Activated CD4-positive, alpha-beta T cell treated with anti-CD3 and anti-CD28 coated beads, Interleukin-2, amount 10 ng/mL, durations not matched to agents 7 days and 5 days (primary cell): ENCODE data around the gene SF1. TPM values are rescaled to one million over a fixed set of nuclear protein-coding genes. Genes with fewer than 3 reads are reported as not detected.

ENCODE experiments used
- CTCF ChIA-PET: fragments of 350-600 bp; sonication (Branson Sonifier 250); formaldehyde crosslinking; loops from one replicate; lab custom pipeline; 2021; ENCODE audit warnings: antibody characterized with exemption; lab: Charles Lee
- POLR2A ChIA-PET: fragments of 350-600 bp; sonication (Branson Sonifier 250); formaldehyde crosslinking; loops from one replicate; lab custom pipeline; 2021; ENCODE audit warnings: antibody characterized with exemption; lab: Charles Lee
- DNase-seq: peaks from one replicate; pipeline ENCODE4 v3.0.0-alpha.2; 2020
- H3K27ac Mint-ChIP-seq: one replicate; pipeline ENCODE4 v1.8.0; 2021; ENCODE audit warnings: mild to moderate bottlenecking, moderate library complexity, mixed read lengths
- H3K27me3 Mint-ChIP-seq: one replicate; pipeline ENCODE4 v1.8.0; 2021; ENCODE audit warnings: mixed read lengths
- H3K36me3 Mint-ChIP-seq: one replicate; pipeline ENCODE4 v1.8.0; 2021; ENCODE audit warnings: low read depth, mixed read lengths
- H3K4me1 Mint-ChIP-seq: one replicate; pipeline ENCODE4 v1.8.0; 2021; ENCODE audit warnings: mixed read lengths
- H3K4me3 Mint-ChIP-seq: one replicate; pipeline ENCODE4 v1.8.0; 2021; ENCODE audit warnings: mild to moderate bottlenecking, moderate library complexity, mixed read lengths
- H3K9me3 Mint-ChIP-seq: one replicate; pipeline ENCODE4 v1.8.0; 2021; ENCODE audit warnings: mixed read lengths
- total RNA-seq, 2 experiments: library from RNA; stranded (reverse); gene quantifications; one replicate each; pipeline ENCODE4 v1.2.3, GENCODE V29; 2021

Gene SF1
- total RNA-seq, 2 experiments from 2014 or later = 435 to 456 TPM

- Mint-ChIP-seq H3K4me1 (peaks cover 45% of the 10 kb centered on the region), H3K36me3 (peaks cover 27% of the 10 kb centered on the region), H3K27ac (peak overlapping the region; percentile 98), H3K9me3 (no peaks in the 10 kb centered on the region), H3K27me3 (no peaks in the 10 kb centered on the region), H3K4me3 (peak overlapping the region; percentile 94)
- peak; percentile 94 for DNase-seq
- CTCF ChIA-PET = interaction anchor here (0.6 to 3.8 kb wide), 9 partner anchors 16 to 1954 kb away, joined by 3 to 25 read pairs (median 4); no protein-coding TSS in a partner anchor
- POLR2A ChIA-PET = interaction anchor here (0.6 to 1.1 kb wide), 4 partner anchors 18 to 35 kb away, joined by 3 to 6 read pairs (median 3); no protein-coding TSS in a partner anchor
Measured at GRCh38 chr11:64745189-64745520, 33.2 kb downstream of the SF1 start.

DNA sequence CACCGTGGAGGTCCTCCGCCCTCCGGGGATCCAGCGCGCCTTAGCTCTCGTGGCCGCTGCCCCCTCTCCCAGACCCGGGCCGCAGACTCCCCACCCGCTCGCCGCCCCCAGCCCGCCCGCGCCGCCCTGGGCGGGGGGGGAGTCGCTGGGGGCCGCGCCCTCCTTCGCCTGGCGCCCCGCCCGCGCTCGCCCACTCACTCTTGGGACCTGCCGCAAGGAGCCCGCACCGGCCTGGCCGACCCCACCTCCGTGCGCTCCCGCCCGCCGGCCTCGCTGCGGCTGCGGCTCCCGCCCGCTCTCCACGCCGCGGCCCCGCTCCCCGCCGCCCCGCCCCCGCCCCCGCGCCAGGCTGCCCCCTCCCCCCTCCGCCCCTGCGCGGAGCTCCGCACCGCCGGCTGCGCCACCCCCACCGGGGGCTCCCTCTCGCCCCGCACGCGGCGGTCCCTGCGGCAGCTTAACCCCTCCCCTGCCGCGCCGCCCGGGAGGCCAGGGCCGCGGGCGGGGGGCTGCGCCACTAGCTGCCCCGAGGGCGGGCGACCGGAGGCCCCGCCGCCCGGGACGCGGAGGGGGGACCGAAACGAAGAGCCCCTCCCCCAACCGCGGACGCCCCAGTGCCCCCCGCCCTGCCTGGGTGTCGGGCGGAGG, 33.7 kb downstream of the SF1 start:
- H3K36me3 Mint-ChIP-seq = peaks cover 28% of the 10 kb centered on the region
- no peaks in the 10 kb centered on the region for H3K27me3 Mint-ChIP-seq
- peak; percentile 56 for DNase-seq
- peak overlapping the region; percentile 98 for H3K27ac Mint-ChIP-seq
- peak overlapping the region; percentile 94 for H3K4me3 Mint-ChIP-seq
- H3K9me3 Mint-ChIP-seq = no peaks in the 10 kb centered on the region
- ChIA-PET CTCF (interaction anchor here (0.5 to 3.8 kb wide), 18 partner anchors 10 to 1954 kb away, joined by 3 to 25 read pairs (median 4); partner anchors contain the start of gene PYGM), POLR2A (interaction anchor here (0.6 to 1.1 kb wide), 5 partner anchors 19 to 35 kb away, joined by 3 to 6 read pairs (median 3); partner anchors contain the start of gene SF1)
- peaks cover 45% of the 10 kb centered on the region for H3K4me1 Mint-ChIP-seq

- Mint-ChIP-seq H3K36me3 (peaks cover 36% of the 10 kb centered on the region), H3K9me3 (no peaks in the 10 kb centered on the region), H3K27ac (peak within 1 kb of the TSS; percentile 95), H3K27me3 (no peaks in the 10 kb centered on the region), H3K4me1 (peaks cover 45% of the 10 kb centered on the region), H3K4me3 (peak within 1 kb of the TSS; percentile 92)
- ChIA-PET POLR2A (interaction anchor here (0.8 to 1.1 kb wide), 3 partner anchors 33 to 36 kb away, joined by 3 to 6 read pairs (median 4); partner anchors contain the start of gene SF1), CTCF (interaction anchor here (0.5 to 3.8 kb wide), 27 partner anchors 8 to 809 kb away, joined by 3 to 25 read pairs (median 4); partner anchors contain the start of genes PYGM and SF1)
- peak; percentile 91 for DNase-seq
Measured at GRCh38 chr11:64743591-64744543, 34.5 kb downstream of the SF1 start, which contains the start of gene RASGRP2. TSS of gene RASGRP2 (minus strand) at chr11:64744142. CDS start at chr11:64742866, 1,276 bp downstream.

- H3K27me3 Mint-ChIP-seq = no peaks in the 10 kb centered on the region
- POLR2A ChIA-PET = no interaction called here
- no peaks in the 10 kb centered on the region for H3K9me3 Mint-ChIP-seq
- H3K27ac Mint-ChIP-seq = no peak overlapping the region
- CTCF ChIA-PET = interaction anchor here (0.6 to 3.8 kb wide), 13 partner anchors 9 to 401 kb away, joined by 3 to 25 read pairs (median 5); partner anchors contain the start of genes MAJIN and SF1
- DNase-seq = peak; percentile 69
- peaks cover 39% of the 10 kb centered on the region for H3K4me1 Mint-ChIP-seq
- H3K36me3 Mint-ChIP-seq = peaks cover 34% of the 10 kb centered on the region
- H3K4me3 Mint-ChIP-seq = peak overlapping the region; percentile 92
Measured at GRCh38 chr11:64742889-64743590, 35.3 kb downstream of the SF1 start.

GRCh38 chr11:64742087-64742888, 36.1 kb downstream of the SF1 start:
- ChIA-PET POLR2A (no interaction called here), CTCF (interaction anchor here (0.9 to 3.8 kb wide), 11 partner anchors 8 to 230 kb away, joined by 3 to 25 read pairs (median 5); partner anchors contain the start of genes MAJIN and SF1)
- peak; percentile 36 for DNase-seq
- Mint-ChIP-seq H3K27me3 (no peaks in the 10 kb centered on the region), H3K36me3 (peaks cover 37% of the 10 kb centered on the region), H3K4me1 (peaks cover 33% of the 10 kb centered on the region), H3K27ac (peak overlapping the region; percentile 54), H3K4me3 (peak overlapping the region; percentile 71), H3K9me3 (no peaks in the 10 kb centered on the region)

DNA sequence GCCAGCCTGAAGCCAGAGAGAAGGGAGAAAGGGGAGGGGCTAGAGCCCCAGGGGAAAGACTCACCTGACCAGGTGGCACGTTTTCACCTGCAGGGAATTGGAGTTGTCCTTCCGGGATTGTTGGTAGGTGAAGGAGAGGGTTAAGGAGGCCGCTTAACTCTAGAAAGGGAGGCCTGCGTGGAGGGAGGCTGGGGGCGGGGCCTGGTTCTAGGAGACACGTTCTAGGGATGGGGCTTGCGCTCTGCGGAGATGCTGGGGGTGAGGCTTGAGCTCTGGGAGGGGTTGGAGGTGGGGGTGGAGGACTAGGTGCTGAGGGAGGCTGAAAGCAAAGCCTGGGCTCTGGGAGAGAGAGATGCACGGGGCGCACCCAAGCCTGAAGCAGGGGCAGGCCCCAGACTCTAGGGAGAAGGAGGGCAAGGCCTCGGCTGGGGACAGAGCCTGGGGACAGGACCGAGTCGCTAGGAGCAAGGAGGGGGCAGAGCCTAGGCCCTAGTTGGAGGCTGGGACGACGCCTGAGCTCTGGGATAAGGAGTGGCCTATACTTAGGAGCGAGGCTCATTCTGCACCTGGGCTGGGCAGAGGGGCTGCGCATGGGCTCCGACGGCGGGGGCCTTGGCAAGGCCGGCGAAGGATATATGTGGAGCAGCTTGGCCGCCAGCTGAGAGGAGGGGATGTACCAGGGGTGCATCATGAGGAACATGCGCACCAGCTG, 36.8 kb downstream of the SF1 start:
- Mint-ChIP-seq H3K4me3 (peak overlapping the region; percentile 71), H3K4me1 (peaks cover 29% of the 10 kb centered on the region), H3K27ac (peak overlapping the region; percentile 54), H3K9me3 (no peaks in the 10 kb centered on the region), H3K36me3 (peaks cover 42% of the 10 kb centered on the region), H3K27me3 (no peaks in the 10 kb centered on the region)
- CTCF ChIA-PET = interaction anchor here (0.7 to 3.8 kb wide), 7 partner anchors 13 to 231 kb away, joined by 3 to 25 read pairs (median 5); partner anchors contain the start of genes MAJIN and SF1
- POLR2A ChIA-PET = no interaction called here
- DNase-seq = no peak

GRCh38 chr11:64739871-64740270, 38.5 kb downstream of the SF1 start:
- CTCF ChIA-PET = interaction anchor here (0.5 to 1.2 kb wide), 4 partner anchors 18 to 527 kb away, joined by 3 read pairs; partner anchors contain the start of genes ARL2 and SF1
- peaks cover 30% of the 10 kb centered on the region for H3K4me1 Mint-ChIP-seq

DNA sequence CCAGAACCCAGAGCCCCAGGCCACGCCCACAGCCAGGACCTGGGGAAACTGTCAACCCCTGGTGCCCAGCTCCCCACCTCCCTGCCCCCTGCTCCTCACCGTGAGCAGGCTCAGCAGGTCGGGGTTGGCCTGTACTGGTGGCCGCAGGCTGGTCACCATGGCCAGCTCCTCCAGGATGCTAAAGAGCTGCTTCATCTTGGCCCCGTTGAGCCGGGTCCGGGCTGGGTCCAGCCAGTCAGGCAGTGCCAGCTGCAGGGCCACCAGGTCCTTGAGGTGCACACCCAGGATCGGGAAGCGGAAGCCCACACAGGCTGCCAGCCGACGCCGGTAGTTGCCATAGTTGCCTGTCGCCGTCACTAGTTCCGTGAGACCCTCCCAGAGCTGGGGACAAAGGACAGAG, 41.7 kb downstream of the SF1 start:
- no peak overlapping the region for H3K4me3 Mint-ChIP-seq
- ChIA-PET CTCF (interaction anchor here (0.6 to 1.5 kb wide), 3 partner anchors 10 to 76 kb away, joined by 3 read pairs; no protein-coding TSS in a partner anchor), POLR2A (interaction anchor here (0.7 kb wide), 1 partner anchor 299 kb away, joined by 3 read pairs; no protein-coding TSS in a partner anchor)
- H3K27ac Mint-ChIP-seq = no peak overlapping the region
- H3K36me3 Mint-ChIP-seq = peaks cover 61% of the 10 kb centered on the region
- no peak for DNase-seq
- H3K9me3 Mint-ChIP-seq = no peaks in the 10 kb centered on the region
- no peaks in the 10 kb centered on the region for H3K27me3 Mint-ChIP-seq
- H3K4me1 Mint-ChIP-seq = peaks cover 33% of the 10 kb centered on the region

More at GRCh38 chr11:64739871-64740270, 38.5 kb downstream of the SF1 start:
- Mint-ChIP-seq H3K27me3 (no peaks in the 10 kb centered on the region), H3K27ac (no peak overlapping the region), H3K9me3 (no peaks in the 10 kb centered on the region), H3K36me3 (peaks cover 52% of the 10 kb centered on the region), H3K4me3 (no peak overlapping the region)
- no peak for DNase-seq
- POLR2A ChIA-PET = no interaction called here

DNA sequence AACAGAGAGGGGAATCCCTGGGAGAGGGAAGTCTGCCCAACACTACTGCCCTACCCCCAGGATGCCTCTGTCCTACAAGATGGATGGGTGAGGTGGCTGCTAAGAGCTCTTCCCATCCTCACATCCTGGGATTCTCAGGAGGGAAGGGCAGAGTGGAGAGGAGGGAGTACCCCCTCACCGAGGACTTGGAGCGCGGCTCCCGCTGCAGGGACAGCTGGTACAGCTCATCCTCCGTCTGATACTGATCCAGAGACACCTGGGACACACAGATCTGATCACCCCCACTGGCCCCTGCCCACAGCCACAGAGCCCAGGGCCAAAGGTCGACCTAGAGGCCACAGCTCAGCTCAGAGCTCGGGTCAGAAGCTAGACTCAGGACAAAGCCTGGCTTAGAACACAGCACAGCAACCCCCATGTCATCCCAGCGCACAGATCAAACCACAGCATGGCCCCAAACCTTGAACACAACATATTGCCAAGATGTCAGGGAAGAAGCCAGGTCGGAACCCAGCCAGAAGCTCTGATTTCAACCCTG, 42.5 kb downstream of the SF1 start:
- Mint-ChIP-seq H3K27me3 (no peaks in the 10 kb centered on the region), H3K36me3 (peaks cover 60% of the 10 kb centered on the region), H3K27ac (no peak overlapping the region), H3K9me3 (no peaks in the 10 kb centered on the region), H3K4me1 (peaks cover 25% of the 10 kb centered on the region), H3K4me3 (no peak overlapping the region)
- no peak for DNase-seq
- ChIA-PET POLR2A (interaction anchor here (0.7 kb wide), 1 partner anchor 299 kb away, joined by 3 read pairs; no protein-coding TSS in a partner anchor), CTCF (interaction anchor here (1.1 to 2.1 kb wide), 3 partner anchors 9 to 77 kb away, joined by 3 to 8 read pairs (median 3); no protein-coding TSS in a partner anchor)
